ENCODE results near the gene QPCTL. TPM values are rescaled to one million over a fixed set of nuclear protein-coding genes. Genes with fewer than 3 reads are reported as not detected.

The QPCTL gene
- total and polyA plus RNA-seq, 2 of the 4 experiments (the other 2 are of a cell fraction), result 6.6 to 11.5 TPM

- Histone ChIP-seq H2AK9ac (replicated peaks; ENCODE audit: low read depth, low read length, poor library complexity) (no peak overlapping the region), H3K14ac (replicated peaks; ENCODE audit: low read depth, low read length) (no peak overlapping the region), H3K56ac (ENCODE audit: extremely low read depth, insufficient read depth, low read length) (no peak overlapping the region), H2BK5ac (ENCODE audit: low read depth, low read length, poor library complexity, severe bottlenecking) (no peak overlapping the region), H3K79me1 (ENCODE audit: low read depth in 1 of 2, low read length in 2 of 2) (0 out of 4 replicates have a peak, but pooled peaks cover 0 to 5% of the 10 kb centered on the region in 2 experiments), H3K27me3 (ENCODE audit: control insufficient read depth, insufficient read depth, low read length) (peaks cover 2% of the 10 kb centered on the region), H3K23ac (ENCODE audit: low read depth, low read length) (no peak overlapping the region), H3K4me2 (ENCODE audit: low read depth, low read length) (peak overlapping the region; percentile 67), H4K5ac (ENCODE audit: low read depth, low read length) (no peak overlapping the region), H2BK20ac (ENCODE audit: low read depth, low read length) (no peak overlapping the region), H2BK120ac (ENCODE audit: low read depth, low read length) (no peak overlapping the region), H3K9me1 (ENCODE audit: insufficient read depth, low read length) (no peaks in the 10 kb centered on the region), H3K9me3 (ENCODE audit: control insufficient read depth, insufficient read depth, low read length) (no peaks in the 10 kb centered on the region), H3K4me1 (ENCODE audit: control insufficient read depth, insufficient read depth, low read length) (peaks cover 9% of the 10 kb centered on the region), H3K36me3 (ENCODE audit: control insufficient read depth, insufficient read depth, low read length) (no peaks in the 10 kb centered on the region), H3K9ac (ENCODE audit: low read depth, low read length) (no peak overlapping the region), H4K20me1 (ENCODE audit: insufficient read depth, low read length) (peaks cover 3% of the 10 kb centered on the region; the same call in 1 of the 2 replicates), H2BK15ac (ENCODE audit: low read depth, low read length) (no peak overlapping the region), H4K91ac (ENCODE audit: insufficient read depth, low read depth, low read length) (no peak overlapping the region), H4K8ac (ENCODE audit: low read depth in 2 of 2, low read length in 2 of 2) (peak overlapping the region; percentile 11 to 19; a peak in 1 of 4 replicates), H2AK5ac (ENCODE audit: low read depth, low read length) (no peak overlapping the region), H3K27ac (ENCODE audit: insufficient read depth, low read length) (no peak overlapping the region), H3K4ac (ENCODE audit: low read depth, low read length) (no peak overlapping the region), H3K18ac (ENCODE audit: low read depth, low read length) (no peak overlapping the region), H2AFZ (replicated peaks; ENCODE audit: low read length, poor library complexity) (peak overlapping the region; percentile 84), H3K4me3 (ENCODE audit: insufficient read depth, low read depth, low read length) (peak overlapping the region; percentile 48)
- no peak for ATAC-seq (ENCODE audit: low read depth)
- ChIA-PET POLR2A (ENCODE audit: unreplicated experiment) (no interaction called here), CTCF (no interaction called here)
- no peak for TF ChIP-seq RCOR1 (IDR thresholded peaks at IDR 0.05; ENCODE audit: insufficient replicate concordance, low read length)
- TF ChIP-seq BHLHE40 (IDR thresholded peaks at IDR 0.05; ENCODE audit: low read depth, low read length), result no peak
- no peak for TF ChIP-seq RAD21 (IDR thresholded peaks at IDR 0.05; ENCODE audit: low read length)
- TF ChIP-seq MXI1 (IDR thresholded peaks at IDR 0.05; ENCODE audit: borderline replicate concordance, low read depth, low read length), result no peak
- no peak for TF ChIP-seq NFE2L2 (IDR thresholded peaks at IDR 0.05; ENCODE audit: low read depth, low read length)
- TF ChIP-seq MAFK (IDR thresholded peaks at IDR 0.05; ENCODE audit: low read depth, low read length), result no peak
- TF ChIP-seq CHD1 (IDR thresholded peaks at IDR 0.05; ENCODE audit: low read depth, low read length), result no peak
- no peak for TF ChIP-seq FOS (IDR thresholded peaks at IDR 0.05; ENCODE audit: low read depth, low read length)
- TF ChIP-seq USF2 (IDR thresholded peaks at IDR 0.05; ENCODE audit: low read depth, low read length), result no peak
- no peak for TF ChIP-seq SMC3 (IDR thresholded peaks at IDR 0.05; ENCODE audit: low read depth, low read length)
- TF ChIP-seq ELK1 (IDR thresholded peaks at IDR 0.05; ENCODE audit: borderline replicate concordance, low read depth, low read length), result no peak
- no peak for TF ChIP-seq POLR2A (IDR thresholded peaks at IDR 0.05; ENCODE audit: low read depth, low read length)
- TF ChIP-seq, protein P1, sequence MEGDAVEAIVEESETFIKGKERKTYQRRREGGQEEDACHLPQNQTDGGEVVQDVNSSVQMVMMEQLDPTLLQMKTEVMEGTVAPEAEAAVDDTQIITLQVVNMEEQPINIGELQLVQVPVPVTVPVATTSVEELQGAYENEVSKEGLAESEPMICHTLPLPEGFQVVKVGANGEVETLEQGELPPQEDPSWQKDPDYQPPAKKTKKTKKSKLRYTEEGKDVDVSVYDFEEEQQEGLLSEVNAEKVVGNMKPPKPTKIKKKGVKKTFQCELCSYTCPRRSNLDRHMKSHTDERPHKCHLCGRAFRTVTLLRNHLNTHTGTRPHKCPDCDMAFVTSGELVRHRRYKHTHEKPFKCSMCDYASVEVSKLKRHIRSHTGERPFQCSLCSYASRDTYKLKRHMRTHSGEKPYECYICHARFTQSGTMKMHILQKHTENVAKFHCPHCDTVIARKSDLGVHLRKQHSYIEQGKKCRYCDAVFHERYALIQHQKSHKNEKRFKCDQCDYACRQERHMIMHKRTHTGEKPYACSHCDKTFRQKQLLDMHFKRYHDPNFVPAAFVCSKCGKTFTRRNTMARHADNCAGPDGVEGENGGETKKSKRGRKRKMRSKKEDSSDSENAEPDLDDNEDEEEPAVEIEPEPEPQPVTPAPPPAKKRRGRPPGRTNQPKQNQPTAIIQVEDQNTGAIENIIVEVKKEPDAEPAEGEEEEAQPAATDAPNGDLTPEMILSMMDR (conservative IDR thresholded peaks at IDR 0.05; ENCODE audit: low read depth, low read length), result no peak
- no peak for TF ChIP-seq MAZ (IDR thresholded peaks at IDR 0.05; ENCODE audit: borderline replicate concordance, low read depth, low read length)
- intact Hi-C loops (cut with micrococcal nuclease) (no loop called here), dilution Hi-C loops (cut with HindIII; ENCODE audit: low sequenced_read_pairs, unreplicated experiment) (no loop called here), in situ Hi-C loops (cut with MboI; ENCODE audit: low sequenced_read_pairs) (loop anchor here (10.0 kb wide), 1 partner anchor 122 kb away; no protein-coding TSS in a partner anchor)
- BruUV-seq (replicated peaks), result no TSS peak
- no peak for DNase-seq
- WGBS, 2 experiments (ENCODE audit: extremely low coverage in 2 of 2, insufficient read length in 1 of 2), result no CpG with 5 or more reads among the region's 9 CpGs
Measured at GRCh38 chr19:45646345-45646698, 46.1 kb upstream of the QPCTL start.

All from IMR-90 (cell line).